ENCODE data around the gene PANK2.

DNA sequence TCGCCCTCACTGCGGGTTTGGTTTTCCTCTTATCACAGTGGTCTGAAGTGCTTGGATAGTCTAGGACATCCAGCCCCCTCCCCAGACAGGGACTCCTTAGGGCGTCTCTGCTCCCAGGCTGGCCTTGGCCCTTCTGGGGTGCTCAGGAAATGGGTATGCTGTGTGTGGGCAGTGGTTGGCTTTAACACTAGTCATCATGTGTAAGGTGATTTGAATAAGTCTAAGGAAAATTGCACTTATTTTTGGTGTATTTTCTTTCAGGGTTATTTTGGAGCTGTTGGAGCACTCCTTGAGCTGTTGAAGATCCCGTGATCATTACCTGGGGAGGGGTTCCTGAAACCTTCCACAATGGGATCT lies 33.8 kb downstream of the PANK2 start:
- TF ChIP-seq, protein P1, sequence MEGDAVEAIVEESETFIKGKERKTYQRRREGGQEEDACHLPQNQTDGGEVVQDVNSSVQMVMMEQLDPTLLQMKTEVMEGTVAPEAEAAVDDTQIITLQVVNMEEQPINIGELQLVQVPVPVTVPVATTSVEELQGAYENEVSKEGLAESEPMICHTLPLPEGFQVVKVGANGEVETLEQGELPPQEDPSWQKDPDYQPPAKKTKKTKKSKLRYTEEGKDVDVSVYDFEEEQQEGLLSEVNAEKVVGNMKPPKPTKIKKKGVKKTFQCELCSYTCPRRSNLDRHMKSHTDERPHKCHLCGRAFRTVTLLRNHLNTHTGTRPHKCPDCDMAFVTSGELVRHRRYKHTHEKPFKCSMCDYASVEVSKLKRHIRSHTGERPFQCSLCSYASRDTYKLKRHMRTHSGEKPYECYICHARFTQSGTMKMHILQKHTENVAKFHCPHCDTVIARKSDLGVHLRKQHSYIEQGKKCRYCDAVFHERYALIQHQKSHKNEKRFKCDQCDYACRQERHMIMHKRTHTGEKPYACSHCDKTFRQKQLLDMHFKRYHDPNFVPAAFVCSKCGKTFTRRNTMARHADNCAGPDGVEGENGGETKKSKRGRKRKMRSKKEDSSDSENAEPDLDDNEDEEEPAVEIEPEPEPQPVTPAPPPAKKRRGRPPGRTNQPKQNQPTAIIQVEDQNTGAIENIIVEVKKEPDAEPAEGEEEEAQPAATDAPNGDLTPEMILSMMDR (IDR thresholded peaks at IDR 0.05; ENCODE audit: low read length), result no peak
- TF ChIP-seq EZH2 (IDR thresholded peaks at IDR 0.05; ENCODE audit: borderline replicate concordance, low read length), result no peak
